Astrocyte of the cerebellum (primary cell): ENCODE results near the gene SERPINE1.

Experiments used
- DNase-seq: peaks from one replicate; pipeline ENCODE4 v3.0.0-alpha.2; 2011; ENCODE audit warnings: low read depth
- H3K4me3 ChIP-seq: 2 replicates; pipeline ENCODE4 v1.5.1; 2011; ENCODE audit warnings: mild to moderate bottlenecking, low read depth, low read length, moderate library complexity
- in situ Hi-C: cut with HindIII; loops from 2 replicates; pipeline ENCODE4 v1.10.0; 2017; ENCODE audit warnings: low sequenced_read_pairs
- TF ChIP-seq, protein P1 (sequence below): IDR thresholded peaks from 2 replicates; pipeline ENCODE4 v1.5.1; 2012; ENCODE audit warnings: low read length, low read depth, moderate library complexity, mild to moderate bottlenecking; ENCODE audit errors: missing control alignments

Gene SERPINE1

GRCh38 chr7:101154693-101155102 is 27.8 kb downstream of the SERPINE1 start:
- TF ChIP-seq, protein P1, sequence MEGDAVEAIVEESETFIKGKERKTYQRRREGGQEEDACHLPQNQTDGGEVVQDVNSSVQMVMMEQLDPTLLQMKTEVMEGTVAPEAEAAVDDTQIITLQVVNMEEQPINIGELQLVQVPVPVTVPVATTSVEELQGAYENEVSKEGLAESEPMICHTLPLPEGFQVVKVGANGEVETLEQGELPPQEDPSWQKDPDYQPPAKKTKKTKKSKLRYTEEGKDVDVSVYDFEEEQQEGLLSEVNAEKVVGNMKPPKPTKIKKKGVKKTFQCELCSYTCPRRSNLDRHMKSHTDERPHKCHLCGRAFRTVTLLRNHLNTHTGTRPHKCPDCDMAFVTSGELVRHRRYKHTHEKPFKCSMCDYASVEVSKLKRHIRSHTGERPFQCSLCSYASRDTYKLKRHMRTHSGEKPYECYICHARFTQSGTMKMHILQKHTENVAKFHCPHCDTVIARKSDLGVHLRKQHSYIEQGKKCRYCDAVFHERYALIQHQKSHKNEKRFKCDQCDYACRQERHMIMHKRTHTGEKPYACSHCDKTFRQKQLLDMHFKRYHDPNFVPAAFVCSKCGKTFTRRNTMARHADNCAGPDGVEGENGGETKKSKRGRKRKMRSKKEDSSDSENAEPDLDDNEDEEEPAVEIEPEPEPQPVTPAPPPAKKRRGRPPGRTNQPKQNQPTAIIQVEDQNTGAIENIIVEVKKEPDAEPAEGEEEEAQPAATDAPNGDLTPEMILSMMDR: no peak
- no peak for DNase-seq
- in situ Hi-C loops: no loop called here
- peak overlapping the region; percentile 82 for H3K4me3 ChIP-seq

DNA sequence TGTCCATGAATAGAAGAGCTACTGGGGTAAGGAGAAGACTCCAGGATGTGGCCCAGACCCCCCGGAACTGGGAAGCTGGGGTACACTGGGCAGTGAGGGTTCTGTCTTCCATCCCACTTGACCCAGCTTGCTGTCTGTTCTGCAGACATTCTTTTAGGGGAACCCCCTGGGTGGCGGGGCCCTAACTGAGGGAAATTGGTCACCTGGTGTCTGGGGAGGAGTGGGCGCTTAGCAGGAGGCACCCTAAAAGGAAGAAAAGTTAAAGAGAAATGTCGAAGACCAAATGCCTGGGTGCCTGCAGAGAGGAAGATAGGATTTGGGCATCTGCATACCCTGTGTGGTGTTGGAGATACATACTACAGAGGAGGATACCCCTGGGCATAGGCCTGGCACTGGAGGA is 28.4 kb downstream of the SERPINE1 start:
- in situ Hi-C loops: no loop called here
- TF ChIP-seq, protein P1: no peak
- no peak for DNase-seq
- H3K4me3 ChIP-seq: peak overlapping the region; percentile 82

GRCh38 chr7:101156277-101156676 is 29.4 kb downstream of the SERPINE1 start:
- TF ChIP-seq, protein P1: peak; percentile 39
- in situ Hi-C loops: no loop called here
- H3K4me3 ChIP-seq: no peak overlapping the region
- DNase-seq: no peak

DNA sequence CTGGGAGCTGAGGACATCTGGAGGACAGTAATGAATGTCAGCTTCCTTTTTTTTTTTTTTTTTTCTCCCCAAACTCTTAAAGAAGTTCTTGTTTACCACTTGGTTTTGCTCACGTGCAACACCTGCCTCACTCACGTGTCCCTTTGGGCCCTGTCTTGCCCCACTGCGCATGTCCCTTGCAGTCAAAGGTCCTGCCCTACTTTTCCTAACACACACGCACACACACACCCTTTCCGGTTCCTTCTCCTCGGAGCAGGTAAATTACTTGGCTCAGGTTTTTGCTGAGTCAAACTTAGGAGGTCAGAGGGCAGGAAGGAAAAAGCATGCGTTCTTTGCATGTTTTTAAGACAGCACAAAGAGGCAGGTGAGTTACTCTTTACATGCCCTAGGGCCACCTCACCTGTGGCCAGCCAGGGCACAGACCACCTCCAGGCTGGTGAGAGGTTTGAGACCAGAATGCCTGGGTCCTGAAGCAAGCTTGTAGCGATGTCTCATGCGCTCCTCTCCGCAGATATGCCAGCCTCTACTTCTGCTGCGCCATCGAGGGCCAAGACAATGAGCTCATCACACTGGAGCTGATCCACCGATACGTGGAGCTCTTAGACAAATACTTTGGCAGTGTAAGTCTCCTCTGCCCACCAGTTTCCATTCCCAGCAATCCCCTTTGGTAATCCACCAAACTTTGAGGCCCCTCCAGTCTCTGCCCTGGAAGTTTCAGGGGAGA is 30.1 kb downstream of the SERPINE1 start:
- in situ Hi-C loops: no loop called here
- no peak for DNase-seq

GRCh38 chr7:101159696-101160674 is 33.1 kb downstream of the SERPINE1 start:
- TF ChIP-seq, protein P1: no peak
- no peak for DNase-seq
- no peak overlapping the region for H3K4me3 ChIP-seq
- in situ Hi-C loops: no loop called here

More for the DNA sequence above, 30.1 kb downstream of the SERPINE1 start:
- TF ChIP-seq, protein P1: no peak
- H3K4me3 ChIP-seq: no peak overlapping the region

DNA sequence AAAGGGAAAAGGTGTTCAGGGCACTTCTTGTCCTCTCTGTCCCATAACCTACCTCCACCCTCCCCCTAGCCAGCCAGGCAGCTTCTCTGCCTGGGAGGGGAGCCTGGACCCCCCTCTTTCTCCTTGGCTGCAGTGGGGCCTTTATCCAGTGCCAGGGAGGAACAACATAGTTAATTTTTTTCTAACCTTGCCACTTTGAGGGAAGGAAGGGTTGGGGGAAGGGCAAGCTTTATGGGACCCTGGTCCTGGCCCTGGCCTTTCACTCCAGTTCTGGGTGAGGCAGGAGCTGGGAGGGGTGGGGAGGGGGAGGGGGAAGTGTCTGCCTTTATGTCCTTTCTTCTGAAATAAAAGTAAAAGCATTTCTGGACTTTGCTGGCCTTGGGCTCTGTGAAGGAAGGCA is 34.0 kb downstream of the SERPINE1 start:
- in situ Hi-C loops: no loop called here
- TF ChIP-seq, protein P1: no peak
- no peak overlapping the region for H3K4me3 ChIP-seq
- DNase-seq: no peak
